IMR-90 (cell line): ENCODE data around the gene INTS15. TPM values are rescaled to one million over a fixed set of nuclear protein-coding genes. Genes with fewer than 3 reads are reported as not detected.

Experiments
- ATAC-seq: fragments of 200-7000 bp; cut with Tn5 transposase; 2 replicates; pipeline ENCODE4 v1.9.1; 2020; ENCODE audit warnings: low read depth, mild to moderate bottlenecking, moderate library complexity
- BruUV-seq: library from RNA; stranded (reverse); fragments of 400-500 nt; replicated peaks from 2 replicates; lab custom pipeline; 2021; lab: Mats Ljungman, UMichigan
- CTCF ChIA-PET: fragments of 300-600 bp; formaldehyde crosslinking; extraction: SDS; loops from one replicate; lab custom pipeline; 2021; ENCODE audit warnings: antibody characterized with exemption; lab: Yijun Ruan, JAX
- POLR2A ChIA-PET: fragments of 300-600 bp; sonication (Branson Sonifier 250); formaldehyde crosslinking; loops from one replicate; lab custom pipeline; 2022; ENCODE audit warnings: antibody characterized with exemption; ENCODE audit not compliant: unreplicated experiment; lab: Charles Lee
- DNase-seq: peaks from one replicate; pipeline ENCODE4 v3.0.0; 2013
- H2AFZ ChIP-seq: replicated peaks from 2 replicates; pipeline ENCODE3; 2013; ENCODE audit warnings: low read length, mild to moderate bottlenecking; ENCODE audit not compliant: poor library complexity
- H2AK5ac ChIP-seq: 2 replicates; pipeline ENCODE4 v1.6.1; 2013; ENCODE audit warnings: low read depth, low read length, inconsistent platforms
- H2AK9ac ChIP-seq: replicated peaks from 2 replicates; pipeline ENCODE3; 2013; ENCODE audit warnings: mild to moderate bottlenecking, low read depth, low read length, moderate library complexity; ENCODE audit not compliant: poor library complexity
- H2BK120ac ChIP-seq: 2 replicates; pipeline ENCODE4 v1.6.1; 2013; ENCODE audit warnings: low read depth, low read length, inconsistent platforms
- H2BK15ac ChIP-seq: 3 replicates; pipeline ENCODE4 v1.6.1; 2013; ENCODE audit warnings: low read depth, low read length, inconsistent platforms
- H2BK20ac ChIP-seq: 2 replicates; pipeline ENCODE4 v1.6.1; 2013; ENCODE audit warnings: low read depth, mild to moderate bottlenecking, inconsistent platforms, low read length, moderate library complexity
- H2BK5ac ChIP-seq: 2 replicates; pipeline ENCODE4 v1.6.1; 2013; ENCODE audit warnings: mild to moderate bottlenecking, low read depth, low read length, inconsistent platforms; ENCODE audit not compliant: poor library complexity, severe bottlenecking
- H3K14ac ChIP-seq: replicated peaks from 2 replicates; pipeline ENCODE4 v1.6.1; 2013; ENCODE audit warnings: low read depth, low read length, inconsistent platforms
- H3K18ac ChIP-seq: 2 replicates; pipeline ENCODE4 v1.6.1; 2013; ENCODE audit warnings: low read depth, low read length, control low read depth
- H3K23ac ChIP-seq: 2 replicates; pipeline ENCODE4 v1.6.1; 2013; ENCODE audit warnings: low read depth, low read length, inconsistent platforms
- H3K27ac ChIP-seq: 2 replicates; pipeline ENCODE4 v1.5.1; 2013; ENCODE audit warnings: mild to moderate bottlenecking, control low read depth, low read length; ENCODE audit not compliant: insufficient read depth
- H3K27me3 ChIP-seq: 2 replicates; pipeline ENCODE4 v1.6.1; 2013; ENCODE audit warnings: low read length; ENCODE audit not compliant: control insufficient read depth, insufficient read depth
- H3K36me3 ChIP-seq: 2 replicates; pipeline ENCODE4 v1.6.1; 2013; ENCODE audit warnings: low read length, mixed read lengths; ENCODE audit not compliant: control insufficient read depth, insufficient read depth
- H3K4ac ChIP-seq: 2 replicates; pipeline ENCODE4 v1.6.1; 2013; ENCODE audit warnings: low read depth, low read length, inconsistent platforms
- H3K4me1 ChIP-seq: 2 replicates; pipeline ENCODE4 v1.6.1; 2013; ENCODE audit warnings: low read length, mixed read lengths; ENCODE audit not compliant: control insufficient read depth, insufficient read depth
- H3K4me2 ChIP-seq: 2 replicates; pipeline ENCODE4 v1.6.1; 2013; ENCODE audit warnings: low read depth, mild to moderate bottlenecking, control low read depth, low read length, moderate library complexity
- H3K4me3 ChIP-seq: 2 replicates; pipeline ENCODE4 v1.5.1; 2013; ENCODE audit warnings: low read depth, mild to moderate bottlenecking, control low read depth, low read length, moderate library complexity; ENCODE audit not compliant: insufficient read depth
- H3K56ac ChIP-seq: 2 replicates; pipeline ENCODE4 v1.6.1; 2013; ENCODE audit warnings: low read length, inconsistent platforms; ENCODE audit not compliant: insufficient read depth; ENCODE audit errors: extremely low read depth
- H3K79me1 ChIP-seq, 2 experiments: 2 replicates each; pipeline ENCODE4 v1.6.1; 2013; ENCODE audit warnings: low read length in 2 of 2, inconsistent platforms in 1 of 2, low read depth in 1 of 2
- H3K9ac ChIP-seq: 2 replicates; pipeline ENCODE4 v1.6.1; 2013; ENCODE audit warnings: low read depth, low read length, control low read depth
- H3K9me1 ChIP-seq: 2 replicates; pipeline ENCODE4 v1.6.1; 2013; ENCODE audit warnings: low read length, inconsistent platforms; ENCODE audit not compliant: insufficient read depth
- H3K9me3 ChIP-seq: 2 replicates; pipeline ENCODE4 v1.6.1; 2013; ENCODE audit warnings: low read length; ENCODE audit not compliant: control insufficient read depth, insufficient read depth
- H4K20me1 ChIP-seq: 2 replicates; pipeline ENCODE4 v1.6.1; 2013; ENCODE audit warnings: low read length, inconsistent platforms; ENCODE audit not compliant: insufficient read depth
- H4K5ac ChIP-seq: 2 replicates; pipeline ENCODE4 v1.6.1; 2013; ENCODE audit warnings: mild to moderate bottlenecking, low read depth, low read length, control low read depth
- H4K8ac ChIP-seq, 2 experiments: 2 replicates each; pipeline ENCODE4 v1.6.1; 2013; ENCODE audit warnings: low read depth in 2 of 2, low read length in 2 of 2, control low read depth in 1 of 2, inconsistent platforms in 1 of 2
- H4K91ac ChIP-seq: 2 replicates; pipeline ENCODE4 v1.6.1; 2013; ENCODE audit warnings: low read depth, low read length, inconsistent platforms; ENCODE audit not compliant: insufficient read depth
- CEBPB ChIP-seq: IDR thresholded peaks from 2 replicates; pipeline ENCODE4 v1.6.1; 2012; ENCODE audit warnings: low read depth, low read length, improper control_type of control experiment
- CHD1 ChIP-seq: IDR thresholded peaks from 2 replicates; pipeline ENCODE4 v1.6.1; 2012; ENCODE audit warnings: low read depth, low read length, improper control_type of control experiment
- ELK1 ChIP-seq: fragments of 150-350 bp; IDR thresholded peaks from 2 replicates; pipeline ENCODE4 v1.6.1; 2016; ENCODE audit warnings: low read depth, mild to moderate bottlenecking, low read length, moderate library complexity, borderline replicate concordance
- FOS ChIP-seq: fragments of 150-350 bp; IDR thresholded peaks from 2 replicates; pipeline ENCODE4 v1.6.1; 2016; ENCODE audit warnings: low read depth, low read length
- MAFK ChIP-seq: IDR thresholded peaks from 2 replicates; pipeline ENCODE4 v1.6.1; 2012; ENCODE audit warnings: low read depth, low read length, improper control_type of control experiment
- NFE2L2 ChIP-seq: fragments of 150-350 bp; IDR thresholded peaks from 2 replicates; pipeline ENCODE4 v1.6.1; 2016; ENCODE audit warnings: low read depth, mild to moderate bottlenecking, low read length
- RFX5 ChIP-seq: IDR thresholded peaks from 2 replicates; pipeline ENCODE4 v1.8.0; 2012; ENCODE audit warnings: low read depth, mild to moderate bottlenecking, low read length, moderate library complexity
- SMC3 ChIP-seq: fragments of 150-350 bp; IDR thresholded peaks from 2 replicates; pipeline ENCODE4 v1.6.1; 2016; ENCODE audit warnings: low read depth, mild to moderate bottlenecking, antibody characterized with exemption, low read length, moderate library complexity
- USF2 ChIP-seq: fragments of 150-350 bp; IDR thresholded peaks from 2 replicates; pipeline ENCODE4 v1.6.1; 2017; ENCODE audit warnings: mild to moderate bottlenecking, antibody characterized with exemption, low read length, low read depth
- WGBS, 2 experiments: methylation state at CpG; one replicate each; pipeline versions ENCODE4 v1.1.5 to v1.1.7; 2013; ENCODE audit warnings: missing lambda C conversion rate in 2 of 2; ENCODE audit not compliant: insufficient read length in 1 of 2; ENCODE audit errors: extremely low coverage in 2 of 2; 5-methylcytosine and 5-hydroxymethylcytosine counted together
- dilution Hi-C: fragments of 300-500 bp; cut with HindIII; formaldehyde crosslinking; loops from one replicate; pipeline ENCODE4 v1.14.3; 2018; ENCODE audit warnings: low sequenced_read_pairs; ENCODE audit not compliant: unreplicated experiment
- in situ Hi-C: fragments of 300-500 bp; cut with MboI; formaldehyde crosslinking; loops from 3 replicates; pipeline ENCODE4 v1.14.3; 2019; ENCODE audit warnings: low sequenced_read_pairs, inconsistent platforms, mixed read lengths
- intact Hi-C: fragments of 100-400 bp; cut with micrococcal nuclease; formaldehyde crosslinking; loops from 2 replicates; pipeline ENCODE4 v1.10.0; 2022
- polyA plus RNA-seq, 3 experiments: library from polyadenylated mRNA; depleted of rRNA; stranded (reverse); fragments of >200 nt; gene quantifications; 2 replicates each; pipeline ENCODE4 v1.2.3, GENCODE V29; 2012; ENCODE audit warnings: low replicate concordance in 1 of 3
- total RNA-seq: library from RNA; depleted of rRNA; stranded (reverse); fragments of >200 nt; gene quantifications from 2 replicates; pipeline ENCODE4 v1.2.3, GENCODE V29; 2012

INTS15 gene
- total and polyA plus RNA-seq, 2 of the 4 experiments (the other 2 are of a cell fraction) = 7.0 to 20.8 TPM

- TF ChIP-seq CHD1 (no peak), USF2 (no peak), CEBPB (no peak), FOS (no peak), NFE2L2 (no peak), RFX5 (no peak), ELK1 (no peak), SMC3 (no peak), MAFK (no peak)
- H3K23ac ChIP-seq = no peak overlapping the region
- dilution Hi-C loops (no loop called here), intact Hi-C loops (no loop called here), in situ Hi-C loops (no loop called here)
- no peak overlapping the region for H4K8ac ChIP-seq
- H3K4me3 ChIP-seq = no peak overlapping the region
- H3K56ac ChIP-seq = no peak overlapping the region
- H4K91ac ChIP-seq = no peak overlapping the region
- peaks cover 86% of the 10 kb centered on the region for H3K36me3 ChIP-seq
- H3K9me1 ChIP-seq = no peaks in the 10 kb centered on the region
- H3K18ac ChIP-seq = no peak overlapping the region
- no peak overlapping the region for H2BK20ac ChIP-seq
- no TSS peak for BruUV-seq
- H4K20me1 ChIP-seq = peaks cover 4% of the 10 kb centered on the region; the same call in 1 of the 2 replicates
- peaks cover 40% of the 10 kb centered on the region for H3K9me3 ChIP-seq
- no peak overlapping the region for H2BK120ac ChIP-seq
- H2BK15ac ChIP-seq = no peak overlapping the region
- H3K27me3 ChIP-seq = no peaks in the 10 kb centered on the region
- no peak overlapping the region for H2BK5ac ChIP-seq
- ChIA-PET CTCF (no interaction called here), POLR2A (no interaction called here)
- no peak overlapping the region for H3K4ac ChIP-seq
- H3K79me1 ChIP-seq = peaks cover 0 to 17% of the 10 kb centered on the region in 2 experiments; a peak in 1 of 4 replicates
- ATAC-seq (no peak), DNase-seq (no peak)
- H3K4me2 ChIP-seq = no peak overlapping the region
- no peak overlapping the region for H2AFZ ChIP-seq
- no peak overlapping the region for H2AK9ac ChIP-seq
- 99% methylated on average over 19 of the region's 32 CpGs; no CpG with 5 or more reads in 1 of the 2 experiments for WGBS, 2 experiments
- H3K9ac ChIP-seq = no peak overlapping the region
- H3K14ac ChIP-seq = no peak overlapping the region
- H3K27ac ChIP-seq = no peak overlapping the region
- H4K5ac ChIP-seq = no peak overlapping the region
- no peak overlapping the region for H2AK5ac ChIP-seq
- H3K4me1 ChIP-seq = no peaks in the 10 kb centered on the region
Measured at GRCh38 chr7:6651851-6652445, 62.1 kb downstream of the INTS15 start.
